ENCODE measurements around the gene SESN2.

SESN2 gene

DNA sequence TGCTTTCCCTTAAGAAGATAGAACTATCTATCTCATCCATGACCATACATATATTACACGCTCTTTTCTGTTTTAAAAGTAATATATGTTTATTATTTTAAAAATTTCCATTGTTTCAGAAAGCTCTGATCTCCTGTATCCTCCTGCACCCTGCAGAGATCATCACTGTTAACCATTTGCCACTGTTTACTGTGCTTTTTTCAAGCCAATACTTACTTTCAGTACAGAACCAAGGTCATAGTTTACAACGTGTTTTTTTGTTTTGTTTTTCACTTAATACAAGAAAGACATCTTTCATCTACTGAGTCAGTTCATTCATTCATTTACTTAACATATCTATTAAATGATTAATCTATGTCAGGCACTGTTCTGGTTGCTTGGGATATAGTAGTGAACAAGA is 10.2 kb downstream of the SESN2 start:
- Histone ChIP-seq H3K27me3 (ENCODE audit: control insufficient read depth in 1 of 2, insufficient read depth in 2 of 2, low read length in 2 of 2) (no peaks in the 10 kb centered on the region), H3K9ac (ENCODE audit: low read depth in 1 of 2, low read length in 2 of 2) (no peak overlapping the region), H3K4me3 (ENCODE audit: low read depth in 1 of 2, low read length in 2 of 2) (no peak overlapping the region), H3K4me1 (ENCODE audit: control insufficient read depth in 1 of 2, insufficient read depth in 2 of 2, low read length in 2 of 2) (peaks cover 8 to 24% of the 10 kb centered on the region in 2 donors), H3K9me3 (ENCODE audit: control insufficient read depth in 1 of 2, low read length in 2 of 2) (no peaks in the 10 kb centered on the region), H3K36me3 (ENCODE audit: control insufficient read depth in 1 of 2, insufficient read depth in 2 of 2, low read length in 2 of 2) (peaks cover 34 to 35% of the 10 kb centered on the region in 2 donors), H3K27ac (ENCODE audit: low read depth, low read length) (no peak overlapping the region)

DNA sequence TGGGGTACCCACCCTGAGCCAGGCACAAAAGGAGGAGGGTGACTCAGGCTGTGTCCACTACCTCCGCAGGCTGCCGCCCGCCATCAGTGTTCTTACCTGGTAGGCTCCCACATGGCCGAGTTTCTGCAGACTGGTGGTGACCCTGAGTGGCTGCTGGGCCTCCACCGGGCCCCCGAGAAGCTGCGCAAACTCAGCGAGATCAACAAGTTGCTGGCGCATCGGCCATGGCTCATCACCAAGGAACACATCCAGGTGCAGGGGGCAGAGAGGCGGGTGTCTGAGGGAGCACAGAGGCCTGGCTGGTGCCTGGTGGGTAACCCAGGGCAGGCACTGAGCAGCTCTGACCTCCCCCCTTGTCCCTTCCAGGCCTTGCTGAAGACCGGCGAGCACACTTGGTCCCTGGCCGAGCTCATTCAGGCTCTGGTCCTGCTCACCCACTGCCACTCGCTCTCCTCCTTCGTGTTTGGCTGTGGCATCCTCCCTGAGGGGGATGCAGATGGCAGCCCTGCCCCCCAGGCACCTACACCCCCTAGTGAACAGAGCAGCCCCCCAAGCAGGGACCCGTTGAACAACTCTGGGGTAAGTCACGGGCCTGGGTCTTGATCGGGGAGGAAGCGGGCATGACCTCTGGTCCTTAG is 13.0 kb downstream of the SESN2 start:
- no peak overlapping the region for H3K9ac ChIP-seq (ENCODE audit: low read depth in 1 of 2, low read length in 2 of 2)
- no peak overlapping the region for H3K4me3 ChIP-seq (ENCODE audit: low read depth in 1 of 2, low read length in 2 of 2)
- peaks cover 0 to 1% of the 10 kb centered on the region in 2 donors for H3K4me1 ChIP-seq (ENCODE audit: control insufficient read depth in 1 of 2, insufficient read depth in 2 of 2, low read length in 2 of 2)
- H3K9me3 ChIP-seq (ENCODE audit: control insufficient read depth in 1 of 2, low read length in 2 of 2): no peaks in the 10 kb centered on the region
- H3K36me3 ChIP-seq (ENCODE audit: control insufficient read depth in 1 of 2, insufficient read depth in 2 of 2, low read length in 2 of 2): peaks cover 38 to 47% of the 10 kb centered on the region in 2 donors
- no peak overlapping the region for H3K27ac ChIP-seq (ENCODE audit: low read depth, low read length)
- no peaks in the 10 kb centered on the region for H3K27me3 ChIP-seq (ENCODE audit: control insufficient read depth in 1 of 2, insufficient read depth in 2 of 2, low read length in 2 of 2)

DNA sequence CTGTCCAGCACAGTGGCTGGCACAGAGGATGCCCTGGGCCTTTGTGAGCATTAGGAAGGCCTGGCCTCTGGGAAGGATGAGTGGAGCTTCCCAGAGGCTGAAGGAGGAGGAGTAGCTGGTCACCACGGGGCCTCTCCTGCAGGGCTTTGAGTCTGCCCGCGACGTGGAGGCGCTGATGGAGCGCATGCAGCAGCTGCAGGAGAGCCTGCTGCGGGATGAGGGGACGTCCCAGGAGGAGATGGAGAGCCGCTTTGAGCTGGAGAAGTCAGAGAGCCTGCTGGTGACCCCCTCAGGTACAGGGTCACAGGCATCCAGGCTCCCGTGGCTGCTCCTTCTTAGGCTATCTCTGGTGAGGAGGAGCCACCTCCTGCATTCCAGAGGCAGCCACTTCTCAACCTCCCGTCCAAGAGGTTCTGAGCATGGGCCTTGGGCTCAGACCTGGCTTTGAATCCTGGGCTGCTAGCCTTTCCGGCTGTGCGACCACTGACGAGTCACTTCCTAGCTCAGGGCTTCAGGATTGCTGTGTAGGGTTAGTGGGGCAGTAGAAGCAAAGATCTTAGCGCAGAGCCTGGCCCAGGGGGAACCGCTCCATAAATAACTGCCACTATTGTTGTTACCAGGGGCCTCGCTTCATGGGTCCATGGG is 14.0 kb downstream of the SESN2 start:
- H3K4me1 ChIP-seq (ENCODE audit: control insufficient read depth in 1 of 2, insufficient read depth in 2 of 2, low read length in 2 of 2): no peaks in the 10 kb centered on the region
- no peaks in the 10 kb centered on the region for H3K9me3 ChIP-seq (ENCODE audit: control insufficient read depth in 1 of 2, low read length in 2 of 2)
- H3K9ac ChIP-seq (ENCODE audit: low read depth in 1 of 2, low read length in 2 of 2): no peak overlapping the region
- H3K27ac ChIP-seq (ENCODE audit: low read depth, low read length): no peak overlapping the region
- H3K4me3 ChIP-seq (ENCODE audit: low read depth in 1 of 2, low read length in 2 of 2): no peak overlapping the region
- peaks cover 38 to 54% of the 10 kb centered on the region in 2 donors for H3K36me3 ChIP-seq (ENCODE audit: control insufficient read depth in 1 of 2, insufficient read depth in 2 of 2, low read length in 2 of 2)
- no peaks in the 10 kb centered on the region for H3K27me3 ChIP-seq (ENCODE audit: control insufficient read depth in 1 of 2, insufficient read depth in 2 of 2, low read length in 2 of 2)

DNA sequence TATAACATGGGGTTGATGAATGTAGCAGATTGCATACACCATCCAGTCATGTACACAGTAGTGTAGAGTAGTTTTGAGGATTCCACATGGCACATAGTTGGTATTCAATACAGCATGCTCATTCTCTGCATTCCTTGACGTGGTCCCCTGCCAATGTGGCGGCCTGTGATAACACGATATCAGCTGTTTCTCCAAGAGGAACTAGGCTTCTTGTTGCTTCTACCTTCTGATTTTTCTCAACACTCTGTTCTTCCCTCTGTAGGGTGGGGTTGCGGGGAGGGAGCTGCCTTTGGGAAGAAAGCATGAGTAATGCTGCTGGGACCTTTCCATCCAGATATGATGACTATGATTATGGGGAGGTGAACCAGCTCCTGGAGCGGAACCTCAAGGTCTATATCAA is 19.4 kb downstream of the SESN2 start:
- Histone ChIP-seq H3K9me3 (ENCODE audit: control insufficient read depth in 1 of 2, low read length in 2 of 2) (no peaks in the 10 kb centered on the region), H3K9ac (ENCODE audit: low read depth in 1 of 2, low read length in 2 of 2) (no peak overlapping the region), H3K27me3 (ENCODE audit: control insufficient read depth in 1 of 2, insufficient read depth in 2 of 2, low read length in 2 of 2) (no peaks in the 10 kb centered on the region), H3K36me3 (ENCODE audit: control insufficient read depth in 1 of 2, insufficient read depth in 2 of 2, low read length in 2 of 2) (peaks cover 30 to 65% of the 10 kb centered on the region in 2 donors), H3K4me3 (ENCODE audit: low read depth in 1 of 2, low read length in 2 of 2) (no peak overlapping the region), H3K4me1 (ENCODE audit: control insufficient read depth in 1 of 2, insufficient read depth in 2 of 2, low read length in 2 of 2) (peaks cover 8 to 11% of the 10 kb centered on the region in 2 donors), H3K27ac (ENCODE audit: low read depth, low read length) (no peak overlapping the region)

DNA sequence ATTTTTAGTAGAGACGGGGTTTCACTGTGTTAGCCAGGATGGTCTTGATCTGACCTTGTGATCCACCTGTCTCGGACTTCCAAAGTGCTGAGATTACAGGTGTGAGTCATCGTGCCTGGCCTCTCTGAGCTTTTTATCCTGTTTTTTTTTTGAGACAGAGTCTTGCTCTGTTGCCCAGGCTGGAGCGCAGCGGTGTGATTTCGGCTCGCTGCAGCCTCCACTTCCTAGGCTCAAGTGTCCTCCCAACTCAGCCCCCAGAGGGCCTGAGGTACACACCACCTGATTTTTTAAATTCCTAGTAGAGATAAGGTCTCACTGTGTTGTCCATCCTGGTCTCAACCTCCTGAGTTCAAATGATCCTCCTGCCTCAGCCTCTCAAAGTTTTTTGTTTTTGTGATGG is 20.4 kb downstream of the SESN2 start:
- no peak overlapping the region for H3K27ac ChIP-seq (ENCODE audit: low read depth, low read length)
- no peaks in the 10 kb centered on the region for H3K9me3 ChIP-seq (ENCODE audit: control insufficient read depth in 1 of 2, low read length in 2 of 2)
- no peak overlapping the region for H3K4me3 ChIP-seq (ENCODE audit: low read depth in 1 of 2, low read length in 2 of 2)
- peaks cover 25 to 55% of the 10 kb centered on the region in 2 donors for H3K36me3 ChIP-seq (ENCODE audit: control insufficient read depth in 1 of 2, insufficient read depth in 2 of 2, low read length in 2 of 2)
- peaks cover 8 to 11% of the 10 kb centered on the region in 2 donors for H3K4me1 ChIP-seq (ENCODE audit: control insufficient read depth in 1 of 2, insufficient read depth in 2 of 2, low read length in 2 of 2)
- no peaks in the 10 kb centered on the region for H3K27me3 ChIP-seq (ENCODE audit: control insufficient read depth in 1 of 2, insufficient read depth in 2 of 2, low read length in 2 of 2)
- H3K9ac ChIP-seq (ENCODE audit: low read depth in 1 of 2, low read length in 2 of 2): no peak overlapping the region

DNA sequence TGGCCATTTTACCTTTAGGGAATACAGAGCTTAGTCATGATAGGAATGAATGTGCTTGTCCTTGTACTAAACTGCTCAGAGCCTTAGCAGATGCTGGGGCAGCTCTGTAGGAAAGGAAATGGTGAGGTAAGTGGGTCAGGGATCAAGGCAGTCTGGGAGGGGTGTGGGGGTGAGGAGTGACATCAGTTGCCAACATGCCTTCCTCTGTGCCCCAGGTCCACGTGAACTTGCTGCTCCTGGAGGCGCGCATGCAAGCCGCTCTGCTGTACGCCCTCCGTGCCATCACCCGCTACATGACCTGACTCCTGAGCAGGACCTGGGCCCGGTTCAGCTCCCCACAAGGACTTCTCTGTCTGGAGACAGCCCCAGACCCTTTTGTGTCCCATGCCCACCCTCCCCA is 21.2 kb downstream of the SESN2 start:
- H3K36me3 ChIP-seq (ENCODE audit: control insufficient read depth in 1 of 2, insufficient read depth in 2 of 2, low read length in 2 of 2): peaks cover 22 to 51% of the 10 kb centered on the region in 2 donors

DNA sequence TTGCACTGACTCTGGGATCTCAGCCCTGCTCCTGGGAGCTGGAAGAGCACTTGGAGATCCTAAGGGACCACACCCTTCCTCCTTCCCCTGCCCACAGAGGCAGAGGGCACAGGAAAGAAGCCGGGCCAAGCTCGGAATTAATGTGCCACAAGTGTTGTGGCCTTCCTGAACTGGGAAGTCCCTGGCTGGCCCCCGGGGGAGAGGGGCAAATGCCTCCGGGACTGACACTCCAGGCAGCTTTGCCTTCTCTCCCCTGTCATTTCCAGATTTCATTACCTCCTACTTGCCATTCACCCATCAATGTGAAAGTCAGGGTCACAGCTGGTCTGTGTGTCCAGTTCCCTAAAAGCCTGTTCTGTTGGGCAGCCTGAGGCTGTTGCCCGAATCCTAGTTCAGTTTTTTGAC is 21.7 kb downstream of the SESN2 start:
- no peaks in the 10 kb centered on the region for H3K9me3 ChIP-seq (ENCODE audit: control insufficient read depth in 1 of 2, low read length in 2 of 2)
- H3K4me3 ChIP-seq (ENCODE audit: low read depth in 1 of 2, low read length in 2 of 2): no peak overlapping the region
- H3K9ac ChIP-seq (ENCODE audit: low read depth in 1 of 2, low read length in 2 of 2): no peak overlapping the region
- H3K27ac ChIP-seq (ENCODE audit: low read depth, low read length): no peak overlapping the region
- no peaks in the 10 kb centered on the region for H3K27me3 ChIP-seq (ENCODE audit: control insufficient read depth in 1 of 2, insufficient read depth in 2 of 2, low read length in 2 of 2)
- peaks cover 8 to 11% of the 10 kb centered on the region in 2 donors for H3K4me1 ChIP-seq (ENCODE audit: control insufficient read depth in 1 of 2, insufficient read depth in 2 of 2, low read length in 2 of 2)
- peaks cover 22 to 48% of the 10 kb centered on the region in 2 donors for H3K36me3 ChIP-seq (ENCODE audit: control insufficient read depth in 1 of 2, insufficient read depth in 2 of 2, low read length in 2 of 2)

More for the DNA sequence above, 21.2 kb downstream of the SESN2 start:
- no peak overlapping the region for H3K9ac ChIP-seq (ENCODE audit: low read depth in 1 of 2, low read length in 2 of 2)
- H3K27me3 ChIP-seq (ENCODE audit: control insufficient read depth in 1 of 2, insufficient read depth in 2 of 2, low read length in 2 of 2): no peaks in the 10 kb centered on the region
- H3K9me3 ChIP-seq (ENCODE audit: control insufficient read depth in 1 of 2, low read length in 2 of 2): no peaks in the 10 kb centered on the region
- H3K27ac ChIP-seq (ENCODE audit: low read depth, low read length): no peak overlapping the region
- peaks cover 8 to 11% of the 10 kb centered on the region in 2 donors for H3K4me1 ChIP-seq (ENCODE audit: control insufficient read depth in 1 of 2, insufficient read depth in 2 of 2, low read length in 2 of 2)
- H3K4me3 ChIP-seq (ENCODE audit: low read depth in 1 of 2, low read length in 2 of 2): no peak overlapping the region

DNA sequence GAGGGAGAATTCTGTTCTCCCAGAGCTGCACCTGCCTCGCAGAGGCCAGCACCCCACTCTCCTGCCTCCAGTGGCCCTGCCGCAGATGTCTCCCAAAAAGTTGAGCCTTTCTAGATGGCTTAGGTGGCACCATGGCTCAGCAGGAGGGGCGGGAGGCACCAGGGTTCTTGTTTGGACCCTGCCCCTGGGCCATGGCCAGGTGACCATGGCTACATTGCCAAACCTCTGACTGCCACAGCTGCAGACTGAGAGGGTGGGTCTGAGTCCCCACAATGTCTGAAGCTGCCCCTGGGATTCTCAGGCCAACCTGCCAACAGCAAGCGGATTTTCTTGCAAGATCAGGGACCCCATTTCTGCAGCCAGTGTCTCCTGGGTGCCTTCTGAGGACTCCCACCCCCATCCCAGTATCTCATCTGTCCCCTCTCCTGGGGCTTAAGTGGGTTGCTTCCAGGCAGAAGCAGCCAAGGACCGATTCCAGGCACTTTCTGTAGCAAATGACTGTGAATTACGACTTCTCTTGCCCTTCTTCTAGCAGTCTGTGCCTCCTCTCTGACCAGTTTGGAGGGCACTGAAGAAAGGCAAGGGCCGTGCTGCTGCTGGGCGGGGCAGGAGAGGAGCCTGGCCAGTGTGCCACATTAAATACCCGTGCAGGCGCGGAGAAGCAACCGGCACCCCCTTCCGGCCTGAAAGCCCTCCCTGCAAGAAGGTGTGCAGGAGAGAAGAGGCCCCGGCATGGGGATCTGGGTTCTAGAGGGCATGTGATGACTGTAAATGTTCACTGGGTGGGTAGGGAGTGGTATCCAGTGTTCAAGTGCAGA is 22.5 kb downstream of the SESN2 start:
- Histone ChIP-seq H3K27me3 (ENCODE audit: control insufficient read depth in 1 of 2, insufficient read depth in 2 of 2, low read length in 2 of 2) (no peaks in the 10 kb centered on the region), H3K9me3 (ENCODE audit: control insufficient read depth in 1 of 2, low read length in 2 of 2) (no peaks in the 10 kb centered on the region), H3K9ac (ENCODE audit: low read depth in 1 of 2, low read length in 2 of 2) (no peak overlapping the region), H3K27ac (ENCODE audit: low read depth, low read length) (no peak overlapping the region), H3K4me3 (ENCODE audit: low read depth in 1 of 2, low read length in 2 of 2) (no peak overlapping the region), H3K36me3 (ENCODE audit: control insufficient read depth in 1 of 2, insufficient read depth in 2 of 2, low read length in 2 of 2) (peaks cover 22 to 46% of the 10 kb centered on the region in 2 donors), H3K4me1 (ENCODE audit: control insufficient read depth in 1 of 2, insufficient read depth in 2 of 2, low read length in 2 of 2) (peaks cover 8 to 11% of the 10 kb centered on the region in 2 donors)

DNA sequence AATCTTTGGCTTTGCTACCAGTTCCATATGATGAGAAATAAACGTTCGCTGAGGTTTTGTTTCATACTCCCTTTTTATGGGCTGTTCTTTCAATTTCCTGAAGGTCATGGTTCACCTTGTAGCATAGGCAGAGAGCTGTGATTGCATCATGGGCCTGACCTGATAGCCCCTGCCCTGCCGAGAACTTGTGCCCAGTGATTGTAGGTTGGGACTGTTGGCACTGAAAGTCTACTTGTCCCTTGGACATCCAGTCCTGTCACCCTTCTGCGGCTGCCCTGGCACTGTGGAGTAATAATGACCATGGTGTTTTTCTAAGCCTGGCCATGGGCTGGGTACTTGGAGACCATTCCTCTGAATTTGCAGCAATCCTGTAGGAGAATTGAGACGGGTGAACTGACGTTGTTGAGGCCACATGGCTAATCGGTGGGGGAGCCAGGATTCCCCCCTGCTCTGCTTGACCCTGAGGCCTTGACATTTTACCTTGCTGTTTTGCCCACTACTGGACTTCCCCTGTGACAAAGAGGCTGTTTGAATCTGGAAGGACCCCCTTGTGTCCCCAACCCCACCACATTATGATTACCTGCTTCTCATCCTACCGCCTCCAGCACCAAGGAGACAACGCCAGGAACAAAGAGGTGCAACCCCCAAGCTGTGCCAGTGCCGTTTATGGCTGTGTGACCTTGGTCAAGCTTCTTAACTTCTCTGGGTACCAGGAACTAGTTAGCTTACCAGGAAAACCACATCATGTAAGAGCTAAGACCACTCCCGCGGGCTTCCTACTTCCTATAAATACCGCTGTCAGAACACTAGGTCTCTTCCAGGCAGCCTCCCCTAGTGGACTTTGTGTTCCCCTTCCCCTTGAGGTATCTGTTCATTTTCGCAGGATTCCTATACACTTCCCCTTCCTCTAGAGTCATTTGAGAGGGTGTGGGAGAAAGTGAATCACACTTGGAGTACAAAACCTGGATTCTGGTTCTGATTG is 23.4 kb downstream of the SESN2 start:
- Histone ChIP-seq H3K27me3 (ENCODE audit: control insufficient read depth in 1 of 2, insufficient read depth in 2 of 2, low read length in 2 of 2) (no peaks in the 10 kb centered on the region), H3K27ac (ENCODE audit: low read depth, low read length) (no peak overlapping the region), H3K36me3 (ENCODE audit: control insufficient read depth in 1 of 2, insufficient read depth in 2 of 2, low read length in 2 of 2) (peaks cover 22 to 44% of the 10 kb centered on the region in 2 donors), H3K9me3 (ENCODE audit: control insufficient read depth in 1 of 2, low read length in 2 of 2) (no peaks in the 10 kb centered on the region), H3K4me3 (ENCODE audit: low read depth in 1 of 2, low read length in 2 of 2) (no peak overlapping the region), H3K4me1 (ENCODE audit: control insufficient read depth in 1 of 2, insufficient read depth in 2 of 2, low read length in 2 of 2) (peaks cover 8 to 11% of the 10 kb centered on the region in 2 donors), H3K9ac (ENCODE audit: low read depth in 1 of 2, low read length in 2 of 2) (no peak overlapping the region)
